HepG2 (cell line): ENCODE results near the gene UNC50. TPM values are rescaled to one million over a fixed set of nuclear protein-coding genes. Genes with fewer than 3 reads are reported as not detected.

Source experiments
- CHCHD3 ChIP-seq: sonication (generic); formaldehyde crosslinking; IDR thresholded peaks from 2 replicates; pipeline ENCODE4 v1.8.0; 2022; ENCODE audit warnings: mild to moderate bottlenecking, missing genetic modification reagents, moderate library complexity
- NONO ChIP-seq, 2 experiments: fragments of 450-650 bp in 1 of 2; sonication (generic) in 1 of 2; formaldehyde crosslinking in 1 of 2; IDR thresholded peaks in 1 of 2; conservative IDR thresholded peaks in 1 of 2; 2 replicates each; pipeline versions ENCODE4 v1.6.1 to v1.8.0; 2017 to 2022; ENCODE audit warnings: mild to moderate bottlenecking in 1 of 2, missing genetic modification reagents in 1 of 2, moderate library complexity in 1 of 2
- POLR2AphosphoS2 ChIP-seq: IDR thresholded peaks from 2 replicates; pipeline ENCODE4 v1.6.1; 2011; ENCODE audit warnings: low read depth, low read length, improper control_type of control experiment
- RNF2 ChIP-seq: fragments of 450-650 bp; conservative IDR thresholded peaks from 2 replicates; pipeline ENCODE4 v1.6.1; 2016; ENCODE audit warnings: low read depth
- TBL1XR1 ChIP-seq: fragments of 150-350 bp; IDR thresholded peaks from 2 replicates; pipeline ENCODE4 v1.6.1; 2014; ENCODE audit warnings: borderline replicate concordance, low read length; ENCODE audit not compliant: partially characterized antibody
- ZBTB1 ChIP-seq: sonication (generic); formaldehyde crosslinking; IDR thresholded peaks from 2 replicates; pipeline ENCODE4 v1.4.0; 2020; ENCODE audit warnings: missing genetic modification reagents, borderline replicate concordance
- ZNF766 ChIP-seq: sonication (generic); formaldehyde crosslinking; IDR thresholded peaks from 2 replicates; pipeline ENCODE4 v1.5.0; 2020; ENCODE audit warnings: missing genetic modification reagents, borderline replicate concordance
- polyA plus RNA-seq, 8 experiments: library from polyadenylated mRNA; depleted of rRNA in 3 of 8; stranded (reverse) in 7 of 8; unstranded in 1 of 8; fragments of >200 nt; fragmentation: Illumina TruSeq in 4 of 8; extraction: Trizol in 4 of 8; gene quantifications; 2 replicates each; pipeline versions ENCODE4 v1.2.1 to v1.2.3, GENCODE V29; 2011 to 2016; ENCODE audit warnings: low read depth in 4 of 8, missing spikeins in 1 of 8, mixed read lengths in 1 of 8; ENCODE audit not compliant: insufficient read depth in 1 of 8
- total RNA-seq, 5 experiments: library from RNA; depleted of rRNA; stranded (reverse); fragments of >200 nt; fragmentation: Illumina TruSeq; extraction: Trizol; gene quantifications; 2 replicates each; pipeline ENCODE4 v1.2.3, GENCODE V29; 2016; ENCODE audit warnings: low read depth in 1 of 5
- TF ChIP-seq, protein P1 (sequence below), 2 experiments: IDR thresholded peaks; 2 replicates each; pipeline ENCODE4 v1.6.1; 2011 to 2012; ENCODE audit warnings: low read length in 2 of 2, borderline replicate concordance in 1 of 2, low read depth in 1 of 2, mild to moderate bottlenecking in 1 of 2, moderate library complexity in 1 of 2
- TF ChIP-seq, protein P2 (sequence below): sonication (generic); formaldehyde crosslinking; IDR thresholded peaks from 2 replicates; pipeline ENCODE4 v1.5.0; 2020; ENCODE audit warnings: missing genetic modification reagents, mild to moderate bottlenecking, borderline replicate concordance
- TF ChIP-seq, protein P3 (sequence below): sonication (generic); formaldehyde crosslinking; IDR thresholded peaks from 2 replicates; pipeline ENCODE4 v1.4.0; 2020; ENCODE audit warnings: mild to moderate bottlenecking, missing genetic modification reagents
- TF ChIP-seq, protein P4 (sequence below): IDR thresholded peaks from 2 replicates; pipeline ENCODE4 v1.6.1; 2016; ENCODE audit warnings: missing compliant biosample characterization, missing genetic modification reagents, borderline replicate concordance
- TF ChIP-seq, protein P5 (sequence below): sonication (generic); formaldehyde crosslinking; IDR thresholded peaks from 2 replicates; pipeline ENCODE4 v1.5.0; 2020; ENCODE audit warnings: mild to moderate bottlenecking, missing genetic modification reagents, borderline replicate concordance

UNC50 gene
- total and polyA plus RNA-seq, 2 of the 13 experiments (the other 11 are each of a cell fraction or from before 2014, with no cell fraction given): 92.6 to 95.6 TPM

DNA sequence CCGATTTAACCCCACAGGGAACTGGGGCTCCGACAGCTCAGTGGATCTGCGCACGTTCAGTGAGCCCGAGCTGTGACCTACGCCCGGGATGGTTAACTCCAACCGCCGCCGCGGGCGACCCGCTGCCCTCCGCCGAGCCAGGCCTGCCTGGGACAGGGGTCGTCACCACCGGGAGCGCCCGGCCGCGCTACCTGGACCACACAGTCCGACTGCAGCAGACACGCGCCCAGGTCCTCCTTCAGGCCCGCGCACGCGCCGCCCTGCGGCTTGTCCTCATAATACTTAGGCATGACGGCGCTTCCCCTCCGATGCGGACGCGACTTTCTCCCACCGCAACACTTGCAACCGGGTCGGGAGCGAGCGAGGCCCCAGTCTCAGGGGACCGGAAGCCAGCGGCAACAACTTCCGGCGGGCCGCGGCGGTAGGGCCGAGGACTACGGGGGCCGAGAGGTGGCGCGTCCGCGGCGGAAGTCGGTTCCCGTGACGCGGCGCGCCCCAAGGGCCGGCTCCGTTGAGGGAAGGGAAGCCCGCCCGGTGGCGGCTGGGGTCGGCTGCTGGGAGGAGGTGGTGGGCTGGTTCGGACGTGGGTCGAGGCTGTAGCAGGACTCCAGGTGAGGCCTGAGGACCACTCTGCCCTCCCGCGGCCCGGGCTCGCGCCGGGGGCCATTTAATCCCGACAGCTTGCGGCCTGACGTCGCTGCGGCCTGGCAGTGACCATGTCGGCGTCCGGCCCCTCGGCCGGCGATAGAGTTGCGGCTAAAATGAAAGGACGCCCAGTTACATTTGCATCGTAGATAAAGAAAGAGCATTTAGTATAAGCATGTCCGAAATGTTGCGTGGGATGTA is at the start of gene UNC50, which contains the start of gene COA5 (continued):
- TF ChIP-seq, protein P1, sequence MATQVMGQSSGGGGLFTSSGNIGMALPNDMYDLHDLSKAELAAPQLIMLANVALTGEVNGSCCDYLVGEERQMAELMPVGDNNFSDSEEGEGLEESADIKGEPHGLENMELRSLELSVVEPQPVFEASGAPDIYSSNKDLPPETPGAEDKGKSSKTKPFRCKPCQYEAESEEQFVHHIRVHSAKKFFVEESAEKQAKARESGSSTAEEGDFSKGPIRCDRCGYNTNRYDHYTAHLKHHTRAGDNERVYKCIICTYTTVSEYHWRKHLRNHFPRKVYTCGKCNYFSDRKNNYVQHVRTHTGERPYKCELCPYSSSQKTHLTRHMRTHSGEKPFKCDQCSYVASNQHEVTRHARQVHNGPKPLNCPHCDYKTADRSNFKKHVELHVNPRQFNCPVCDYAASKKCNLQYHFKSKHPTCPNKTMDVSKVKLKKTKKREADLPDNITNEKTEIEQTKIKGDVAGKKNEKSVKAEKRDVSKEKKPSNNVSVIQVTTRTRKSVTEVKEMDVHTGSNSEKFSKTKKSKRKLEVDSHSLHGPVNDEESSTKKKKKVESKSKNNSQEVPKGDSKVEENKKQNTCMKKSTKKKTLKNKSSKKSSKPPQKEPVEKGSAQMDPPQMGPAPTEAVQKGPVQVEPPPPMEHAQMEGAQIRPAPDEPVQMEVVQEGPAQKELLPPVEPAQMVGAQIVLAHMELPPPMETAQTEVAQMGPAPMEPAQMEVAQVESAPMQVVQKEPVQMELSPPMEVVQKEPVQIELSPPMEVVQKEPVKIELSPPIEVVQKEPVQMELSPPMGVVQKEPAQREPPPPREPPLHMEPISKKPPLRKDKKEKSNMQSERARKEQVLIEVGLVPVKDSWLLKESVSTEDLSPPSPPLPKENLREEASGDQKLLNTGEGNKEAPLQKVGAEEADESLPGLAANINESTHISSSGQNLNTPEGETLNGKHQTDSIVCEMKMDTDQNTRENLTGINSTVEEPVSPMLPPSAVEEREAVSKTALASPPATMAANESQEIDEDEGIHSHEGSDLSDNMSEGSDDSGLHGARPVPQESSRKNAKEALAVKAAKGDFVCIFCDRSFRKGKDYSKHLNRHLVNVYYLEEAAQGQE (IDR thresholded peaks at IDR 0.05; ENCODE audit: borderline replicate concordance in 1 of 2, low read depth in 1 of 2, low read length in 2 of 2): peak in 1 of 2 experiments; percentile 81; a peak in 1 of 4 replicates
- TF ChIP-seq, protein P2, sequence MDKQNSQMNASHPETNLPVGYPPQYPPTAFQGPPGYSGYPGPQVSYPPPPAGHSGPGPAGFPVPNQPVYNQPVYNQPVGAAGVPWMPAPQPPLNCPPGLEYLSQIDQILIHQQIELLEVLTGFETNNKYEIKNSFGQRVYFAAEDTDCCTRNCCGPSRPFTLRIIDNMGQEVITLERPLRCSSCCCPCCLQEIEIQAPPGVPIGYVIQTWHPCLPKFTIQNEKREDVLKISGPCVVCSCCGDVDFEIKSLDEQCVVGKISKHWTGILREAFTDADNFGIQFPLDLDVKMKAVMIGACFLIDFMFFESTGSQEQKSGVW (CRISPR knock-in tag): peak; percentile 70; the same call in 1 of the 2 replicates
- TF ChIP-seq, protein P3, sequence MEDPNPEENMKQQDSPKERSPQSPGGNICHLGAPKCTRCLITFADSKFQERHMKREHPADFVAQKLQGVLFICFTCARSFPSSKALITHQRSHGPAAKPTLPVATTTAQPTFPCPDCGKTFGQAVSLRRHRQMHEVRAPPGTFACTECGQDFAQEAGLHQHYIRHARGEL (CRISPR knock-in tag): peak; percentile 88; the same call in 1 of the 2 replicates
- TF ChIP-seq, protein P4, sequence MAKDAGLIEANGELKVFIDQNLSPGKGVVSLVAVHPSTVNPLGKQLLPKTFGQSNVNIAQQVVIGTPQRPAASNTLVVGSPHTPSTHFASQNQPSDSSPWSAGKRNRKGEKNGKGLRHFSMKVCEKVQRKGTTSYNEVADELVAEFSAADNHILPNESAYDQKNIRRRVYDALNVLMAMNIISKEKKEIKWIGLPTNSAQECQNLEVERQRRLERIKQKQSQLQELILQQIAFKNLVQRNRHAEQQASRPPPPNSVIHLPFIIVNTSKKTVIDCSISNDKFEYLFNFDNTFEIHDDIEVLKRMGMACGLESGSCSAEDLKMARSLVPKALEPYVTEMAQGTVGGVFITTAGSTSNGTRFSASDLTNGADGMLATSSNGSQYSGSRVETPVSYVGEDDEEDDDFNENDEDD: peak; percentile 80; the same call in 1 of the 2 replicates
- TF ChIP-seq, protein P5, sequence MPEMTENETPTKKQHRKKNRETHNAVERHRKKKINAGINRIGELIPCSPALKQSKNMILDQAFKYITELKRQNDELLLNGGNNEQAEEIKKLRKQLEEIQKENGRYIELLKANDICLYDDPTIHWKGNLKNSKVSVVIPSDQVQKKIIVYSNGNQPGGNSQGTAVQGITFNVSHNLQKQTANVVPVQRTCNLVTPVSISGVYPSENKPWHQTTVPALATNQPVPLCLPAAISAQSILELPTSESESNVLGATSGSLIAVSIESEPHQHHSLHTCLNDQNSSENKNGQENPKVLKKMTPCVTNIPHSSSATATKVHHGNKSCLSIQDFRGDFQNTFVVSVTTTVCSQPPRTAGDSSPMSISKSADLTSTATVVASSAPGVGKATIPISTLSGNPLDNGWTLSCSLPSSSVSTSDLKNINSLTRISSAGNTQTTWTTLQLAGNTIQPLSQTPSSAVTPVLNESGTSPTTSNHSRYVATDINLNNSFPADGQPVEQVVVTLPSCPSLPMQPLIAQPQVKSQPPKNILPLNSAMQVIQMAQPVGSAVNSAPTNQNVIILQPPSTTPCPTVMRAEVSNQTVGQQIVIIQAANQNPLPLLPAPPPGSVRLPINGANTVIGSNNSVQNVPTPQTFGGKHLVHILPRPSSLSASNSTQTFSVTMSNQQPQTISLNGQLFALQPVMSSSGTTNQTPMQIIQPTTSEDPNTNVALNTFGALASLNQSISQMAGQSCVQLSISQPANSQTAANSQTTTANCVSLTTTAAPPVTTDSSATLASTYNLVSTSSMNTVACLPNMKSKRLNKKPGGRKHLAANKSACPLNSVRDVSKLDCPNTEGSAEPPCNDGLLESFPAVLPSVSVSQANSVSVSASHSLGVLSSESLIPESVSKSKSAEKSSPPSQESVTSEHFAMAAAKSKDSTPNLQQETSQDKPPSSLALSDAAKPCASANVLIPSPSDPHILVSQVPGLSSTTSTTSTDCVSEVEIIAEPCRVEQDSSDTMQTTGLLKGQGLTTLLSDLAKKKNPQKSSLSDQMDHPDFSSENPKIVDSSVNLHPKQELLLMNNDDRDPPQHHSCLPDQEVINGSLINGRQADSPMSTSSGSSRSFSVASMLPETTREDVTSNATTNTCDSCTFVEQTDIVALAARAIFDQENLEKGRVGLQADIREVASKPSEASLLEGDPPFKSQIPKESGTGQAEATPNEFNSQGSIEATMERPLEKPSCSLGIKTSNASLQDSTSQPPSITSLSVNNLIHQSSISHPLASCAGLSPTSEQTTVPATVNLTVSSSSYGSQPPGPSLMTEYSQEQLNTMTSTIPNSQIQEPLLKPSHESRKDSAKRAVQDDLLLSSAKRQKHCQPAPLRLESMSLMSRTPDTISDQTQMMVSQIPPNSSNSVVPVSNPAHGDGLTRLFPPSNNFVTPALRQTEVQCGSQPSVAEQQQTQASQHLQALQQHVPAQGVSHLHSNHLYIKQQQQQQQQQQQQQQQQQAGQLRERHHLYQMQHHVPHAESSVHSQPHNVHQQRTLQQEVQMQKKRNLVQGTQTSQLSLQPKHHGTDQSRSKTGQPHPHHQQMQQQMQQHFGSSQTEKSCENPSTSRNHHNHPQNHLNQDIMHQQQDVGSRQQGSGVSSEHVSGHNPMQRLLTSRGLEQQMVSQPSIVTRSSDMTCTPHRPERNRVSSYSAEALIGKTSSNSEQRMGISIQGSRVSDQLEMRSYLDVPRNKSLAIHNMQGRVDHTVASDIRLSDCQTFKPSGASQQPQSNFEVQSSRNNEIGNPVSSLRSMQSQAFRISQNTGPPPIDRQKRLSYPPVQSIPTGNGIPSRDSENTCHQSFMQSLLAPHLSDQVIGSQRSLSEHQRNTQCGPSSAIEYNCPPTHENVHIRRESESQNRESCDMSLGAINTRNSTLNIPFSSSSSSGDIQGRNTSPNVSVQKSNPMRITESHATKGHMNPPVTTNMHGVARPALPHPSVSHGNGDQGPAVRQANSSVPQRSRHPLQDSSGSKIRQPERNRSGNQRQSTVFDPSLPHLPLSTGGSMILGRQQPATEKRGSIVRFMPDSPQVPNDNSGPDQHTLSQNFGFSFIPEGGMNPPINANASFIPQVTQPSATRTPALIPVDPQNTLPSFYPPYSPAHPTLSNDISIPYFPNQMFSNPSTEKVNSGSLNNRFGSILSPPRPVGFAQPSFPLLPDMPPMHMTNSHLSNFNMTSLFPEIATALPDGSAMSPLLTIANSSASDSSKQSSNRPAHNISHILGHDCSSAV (CRISPR knock-in tag): 0 out of 2 replicates have a peak, but pooled peaks have one; percentile 88
- TF ChIP-seq NONO (IDR thresholded peaks at IDR 0.05) (no peak), NONO (CRISPR knock-in tag; conservative IDR thresholded peaks at IDR 0.05) (peak; percentile 98), ZBTB1 (CRISPR knock-in tag) (no peak), RNF2 (peak; percentile 87), TBL1XR1 (no peak), ZNF766 (CRISPR knock-in tag) (peak; percentile 27; the same call in 1 of the 2 replicates), CHCHD3 (CRISPR knock-in tag) (0 out of 2 replicates have a peak, but pooled peaks have one; percentile 71), POLR2AphosphoS2 (peak; percentile 69; the same call in 1 of the 2 replicates)
